NCI-H2196 treated with DMSO at 0.1 percent for 48 hours (cell line): Measurements from ENCODE around the gene PPP1R7.

Experiments
- DNase-seq: peaks from one replicate; lab custom pipeline; 2025; ENCODE audit not compliant: unreplicated experiment; lab: John Stamatoyannopoulos, UW

Gene PPP1R7

GRCh38 chr2:241139531-241140444, 10.5 kb upstream of the PPP1R7 start:
- no peak for DNase-seq

- DNase-seq = no peak
Measured at GRCh38 chr2:241140445-241140840, 9.8 kb upstream of the PPP1R7 start.

GRCh38 chr2:241141214-241141770, 9.0 kb upstream of the PPP1R7 start:
- DNase-seq = no peak

- DNase-seq = no peak
Measured at GRCh38 chr2:241142063-241142462, 8.2 kb upstream of the PPP1R7 start.

GRCh38 chr2:241142593-241142992, 7.7 kb upstream of the PPP1R7 start:
- no peak for DNase-seq

GRCh38 chr2:241146286-241146685, 4.0 kb upstream of the PPP1R7 start:
- no peak for DNase-seq

GRCh38 chr2:241147336-241147735, 2.9 kb upstream of the PPP1R7 start:
- DNase-seq = no peak

- no peak for DNase-seq
Measured at GRCh38 chr2:241148239-241148638, 2.0 kb upstream of the PPP1R7 start.

GRCh38 chr2:241148891-241149674, 1.2 kb upstream of the PPP1R7 start, which contains the start of gene PASK:
TSS of gene PASK (minus strand) at chr2:241149472. CDS start at chr2:241143032, 6,440 bp downstream.
- DNase-seq = peak; percentile 96

- DNase-seq = no peak
Measured at GRCh38 chr2:241149675-241149924, 667 bp upstream of the PPP1R7 start.

- DNase-seq = no peak
Measured at GRCh38 chr2:241150660-241151530, 628 bp downstream of the PPP1R7 start.

- no peak for DNase-seq
Measured at GRCh38 chr2:241151934-241152660, 1.8 kb downstream of the PPP1R7 start.

- DNase-seq = no peak
Measured at GRCh38 chr2:241153616-241154015, 3.3 kb downstream of the PPP1R7 start.

GRCh38 chr2:241154915-241155314, 4.6 kb downstream of the PPP1R7 start:
- DNase-seq = no peak

GRCh38 chr2:241155936-241156335, 5.7 kb downstream of the PPP1R7 start:
- DNase-seq = no peak

- DNase-seq = peak; percentile 54
Measured at GRCh38 chr2:241156971-241157441, 6.7 kb downstream of the PPP1R7 start.

GRCh38 chr2:241157841-241158545, 7.7 kb downstream of the PPP1R7 start:
- DNase-seq = no peak

- DNase-seq = no peak
Measured at GRCh38 chr2:241158546-241158900, 8.3 kb downstream of the PPP1R7 start.

- no peak for DNase-seq
Measured at GRCh38 chr2:241159116-241159515, 8.8 kb downstream of the PPP1R7 start.

GRCh38 chr2:241160318-241160717, 10.1 kb downstream of the PPP1R7 start:
- no peak for DNase-seq
